Smooth muscle cell (in vitro differentiated cells): Measurements from ENCODE around the gene ADAP1. TPM values are rescaled to one million over a fixed set of nuclear protein-coding genes. Genes with fewer than 3 reads are reported as not detected.

ENCODE experiments used
- DNase-seq: peaks from one replicate; lab custom pipeline; 2025; ENCODE audit not compliant: unreplicated experiment; lab: John Stamatoyannopoulos, UW
- H2AFZ ChIP-seq: fragments of 200-600 bp; sonication (generic); 2 replicates; pipeline ENCODE4 v1.6.0; 2016; ENCODE audit warnings: antibody characterized with exemption, low read depth, mild to moderate bottlenecking
- H3F3A ChIP-seq: fragments of 200-600 bp; sonication (generic); 2 replicates; pipeline ENCODE4 v1.6.0; 2017; ENCODE audit warnings: antibody characterized with exemption, low read depth
- H3K27ac ChIP-seq: fragments of 200-600 bp; sonication (generic); 2 replicates; pipeline ENCODE4 v1.5.1; 2016; ENCODE audit warnings: low read depth, mild to moderate bottlenecking
- H3K27me3 ChIP-seq: fragments of 200-600 bp; sonication (generic); 2 replicates; pipeline ENCODE4 v1.6.1; 2016; ENCODE audit warnings: low read depth, mild to moderate bottlenecking
- H3K36me3 ChIP-seq: fragments of 200-600 bp; sonication (generic); 2 replicates; pipeline ENCODE4 v1.5.1; 2016; ENCODE audit warnings: low read depth
- H3K4me1 ChIP-seq: fragments of 200-600 bp; sonication (generic); 2 replicates; pipeline ENCODE4 v1.5.1; 2016; ENCODE audit warnings: low read depth
- H3K4me2 ChIP-seq: fragments of 200-600 bp; sonication (generic); 2 replicates; pipeline ENCODE4 v1.6.0; 2016; ENCODE audit warnings: mild to moderate bottlenecking
- H3K4me3 ChIP-seq: fragments of 200-600 bp; sonication (generic); 2 replicates; pipeline ENCODE4 v1.5.1; 2016; ENCODE audit warnings: mild to moderate bottlenecking
- H3K79me2 ChIP-seq: fragments of 200-600 bp; sonication (generic); 2 replicates; pipeline ENCODE4 v1.6.0; 2016; ENCODE audit warnings: low read depth, mild to moderate bottlenecking
- H3K9ac ChIP-seq: fragments of 200-600 bp; sonication (generic); 2 replicates; pipeline ENCODE4 v1.6.0; 2016; ENCODE audit warnings: low read depth
- H3K9me3 ChIP-seq: fragments of 200-600 bp; sonication (generic); replicated peaks from 2 replicates; pipeline ENCODE4 v1.5.1; 2016; ENCODE audit warnings: low read depth
- H4K20me1 ChIP-seq: fragments of 200-600 bp; sonication (generic); 2 replicates; pipeline ENCODE4 v1.6.0; 2016; ENCODE audit warnings: low read depth
- WGBS: methylation state at CpG from one replicate; pipeline ENCODE4 v1.1.7; 2016; ENCODE audit warnings: low lambda C conversion rate; 5-methylcytosine and 5-hydroxymethylcytosine counted together
- polyA plus RNA-seq: library from polyadenylated mRNA; unstranded; fragments of >200 nt; fragmentation: Nextera tagmentation; extraction: Ambion mirVana; gene quantifications from 2 replicates; pipeline ENCODE4 v1.2.1, GENCODE V29; 2016
- total RNA-seq: library from RNA; depleted of rRNA; stranded (reverse); fragments of >200 nt; gene quantifications from 2 replicates; pipeline ENCODE4 v1.2.3, GENCODE V29; 2014
- TF ChIP-seq, protein P1 (sequence below): fragments of 200-600 bp; sonication (generic); IDR thresholded peaks from 2 replicates; pipeline ENCODE4 v1.5.1; 2017; ENCODE audit warnings: borderline replicate concordance, mild to moderate bottlenecking, antibody characterized with exemption; ENCODE audit not compliant: insufficient read depth, poor library complexity, severe bottlenecking

ADAP1 gene
- total and polyA plus RNA-seq, 2 experiments from 2014 or later = 1.3 to 2.0 TPM

DNA sequence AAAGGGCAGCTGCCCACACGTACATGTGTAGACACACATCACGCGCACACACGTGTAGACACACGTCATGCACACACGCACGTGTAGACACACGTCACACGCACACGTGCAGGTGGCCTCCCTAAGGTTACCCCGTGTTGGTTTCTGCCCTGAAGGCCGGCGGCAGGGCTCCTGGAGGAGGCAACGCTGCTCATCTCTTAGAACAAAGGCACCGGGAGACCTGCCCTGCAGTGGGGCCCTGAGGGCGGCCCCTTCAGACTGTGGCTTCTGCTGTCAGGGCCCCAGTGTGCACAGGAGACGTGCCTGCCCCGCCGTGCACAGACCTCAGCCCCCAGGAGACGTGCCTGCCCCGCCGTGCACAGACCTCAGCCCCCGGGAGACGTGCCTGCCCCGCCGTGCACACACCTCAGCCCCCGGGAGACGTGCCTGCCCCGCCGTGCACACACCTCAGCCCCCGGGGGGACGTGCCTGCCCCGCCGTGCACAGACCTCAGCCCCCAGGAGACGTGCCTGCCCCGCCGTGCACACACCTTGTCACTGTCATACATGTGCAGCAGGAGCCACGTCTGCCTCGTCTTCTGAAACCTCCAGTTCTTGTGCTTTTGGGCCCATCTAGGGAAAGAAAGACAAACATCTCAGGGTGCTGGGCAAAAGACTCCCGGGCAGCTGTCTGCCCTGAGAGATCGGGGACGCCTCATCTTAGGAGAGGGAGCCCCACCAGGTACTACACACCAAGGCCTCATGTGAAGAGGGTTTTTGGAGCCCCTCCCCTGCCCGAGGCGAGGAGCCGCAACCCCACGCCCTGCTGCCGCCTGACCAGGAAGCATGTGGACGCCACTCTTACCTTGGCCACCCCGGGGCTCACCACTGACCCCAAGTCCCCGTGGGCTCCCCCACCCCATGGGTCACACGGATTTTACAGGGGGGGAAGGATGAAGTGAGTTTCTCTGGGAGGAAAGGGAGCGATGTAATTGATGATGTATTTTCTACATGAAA is 45.8 kb upstream of the ADAP1 start:
- no peaks in the 10 kb centered on the region for H3F3A ChIP-seq
- H3K36me3 ChIP-seq = no peaks in the 10 kb centered on the region
- H3K27me3 ChIP-seq = no peaks in the 10 kb centered on the region
- 89% methylated on average over 52 of the region's 52 CpGs for WGBS
- H3K4me1 ChIP-seq = no peaks in the 10 kb centered on the region
- no peaks in the 10 kb centered on the region for H3K9me3 ChIP-seq
- no peak overlapping the region for H3K27ac ChIP-seq
- H3K4me3 ChIP-seq = no peak overlapping the region
- no peaks in the 10 kb centered on the region for H3K79me2 ChIP-seq
- no peak overlapping the region for H3K9ac ChIP-seq
- no peak overlapping the region for H2AFZ ChIP-seq
- DNase-seq = no peak
- TF ChIP-seq, protein P1, sequence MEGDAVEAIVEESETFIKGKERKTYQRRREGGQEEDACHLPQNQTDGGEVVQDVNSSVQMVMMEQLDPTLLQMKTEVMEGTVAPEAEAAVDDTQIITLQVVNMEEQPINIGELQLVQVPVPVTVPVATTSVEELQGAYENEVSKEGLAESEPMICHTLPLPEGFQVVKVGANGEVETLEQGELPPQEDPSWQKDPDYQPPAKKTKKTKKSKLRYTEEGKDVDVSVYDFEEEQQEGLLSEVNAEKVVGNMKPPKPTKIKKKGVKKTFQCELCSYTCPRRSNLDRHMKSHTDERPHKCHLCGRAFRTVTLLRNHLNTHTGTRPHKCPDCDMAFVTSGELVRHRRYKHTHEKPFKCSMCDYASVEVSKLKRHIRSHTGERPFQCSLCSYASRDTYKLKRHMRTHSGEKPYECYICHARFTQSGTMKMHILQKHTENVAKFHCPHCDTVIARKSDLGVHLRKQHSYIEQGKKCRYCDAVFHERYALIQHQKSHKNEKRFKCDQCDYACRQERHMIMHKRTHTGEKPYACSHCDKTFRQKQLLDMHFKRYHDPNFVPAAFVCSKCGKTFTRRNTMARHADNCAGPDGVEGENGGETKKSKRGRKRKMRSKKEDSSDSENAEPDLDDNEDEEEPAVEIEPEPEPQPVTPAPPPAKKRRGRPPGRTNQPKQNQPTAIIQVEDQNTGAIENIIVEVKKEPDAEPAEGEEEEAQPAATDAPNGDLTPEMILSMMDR = no peak
- H4K20me1 ChIP-seq = peaks cover 13% of the 10 kb centered on the region
- H3K4me2 ChIP-seq = no peak overlapping the region

DNA sequence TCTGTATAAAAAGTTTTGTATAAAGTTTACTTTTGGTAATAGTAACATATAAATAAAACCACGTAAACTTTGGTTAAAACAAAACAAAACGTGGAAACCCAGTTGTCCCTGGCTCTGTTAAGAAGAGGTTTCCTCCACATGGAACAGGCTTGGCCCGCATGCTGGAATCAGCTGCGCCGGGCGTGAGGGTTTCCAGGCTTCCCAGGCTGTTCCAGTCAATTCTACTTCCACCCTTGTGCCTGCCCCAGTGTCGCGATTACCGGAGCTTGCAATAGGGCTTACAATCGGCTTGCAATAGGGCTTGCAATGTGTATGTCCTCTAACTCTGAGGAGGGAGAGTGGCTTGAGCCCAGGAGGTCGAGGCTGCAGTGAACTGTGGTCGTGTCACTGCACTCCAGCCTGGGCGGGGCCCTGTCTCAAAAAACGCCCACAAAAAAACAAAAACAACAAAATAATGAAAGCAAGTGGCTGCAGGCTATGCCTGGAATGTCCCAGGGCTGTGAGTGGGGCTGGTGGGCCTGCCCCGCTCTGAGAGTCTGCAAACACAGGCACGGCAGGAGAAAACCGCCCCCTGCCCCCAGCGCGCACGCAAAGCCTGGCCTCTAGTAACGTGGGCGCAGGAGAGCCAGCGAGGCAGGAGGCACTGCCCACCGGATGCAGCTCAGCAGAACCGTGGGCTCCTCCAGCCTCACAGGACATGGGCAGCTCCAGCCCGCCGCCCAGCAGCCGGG is 44.8 kb upstream of the ADAP1 start:
- peaks cover 7% of the 10 kb centered on the region for H4K20me1 ChIP-seq
- H3K4me2 ChIP-seq = no peak overlapping the region
- no peak overlapping the region for H3K27ac ChIP-seq
- H3K4me3 ChIP-seq = no peak overlapping the region
- no peaks in the 10 kb centered on the region for H3K9me3 ChIP-seq
- WGBS = 85% methylated on average over 28 of the region's 28 CpGs
- H3F3A ChIP-seq = no peaks in the 10 kb centered on the region
- H3K36me3 ChIP-seq = no peaks in the 10 kb centered on the region
- H2AFZ ChIP-seq = no peak overlapping the region
- no peak for DNase-seq
- H3K4me1 ChIP-seq = no peaks in the 10 kb centered on the region
- TF ChIP-seq, protein P1 = no peak
- no peaks in the 10 kb centered on the region for H3K27me3 ChIP-seq
- no peak overlapping the region for H3K9ac ChIP-seq
- H3K79me2 ChIP-seq = no peaks in the 10 kb centered on the region

DNA sequence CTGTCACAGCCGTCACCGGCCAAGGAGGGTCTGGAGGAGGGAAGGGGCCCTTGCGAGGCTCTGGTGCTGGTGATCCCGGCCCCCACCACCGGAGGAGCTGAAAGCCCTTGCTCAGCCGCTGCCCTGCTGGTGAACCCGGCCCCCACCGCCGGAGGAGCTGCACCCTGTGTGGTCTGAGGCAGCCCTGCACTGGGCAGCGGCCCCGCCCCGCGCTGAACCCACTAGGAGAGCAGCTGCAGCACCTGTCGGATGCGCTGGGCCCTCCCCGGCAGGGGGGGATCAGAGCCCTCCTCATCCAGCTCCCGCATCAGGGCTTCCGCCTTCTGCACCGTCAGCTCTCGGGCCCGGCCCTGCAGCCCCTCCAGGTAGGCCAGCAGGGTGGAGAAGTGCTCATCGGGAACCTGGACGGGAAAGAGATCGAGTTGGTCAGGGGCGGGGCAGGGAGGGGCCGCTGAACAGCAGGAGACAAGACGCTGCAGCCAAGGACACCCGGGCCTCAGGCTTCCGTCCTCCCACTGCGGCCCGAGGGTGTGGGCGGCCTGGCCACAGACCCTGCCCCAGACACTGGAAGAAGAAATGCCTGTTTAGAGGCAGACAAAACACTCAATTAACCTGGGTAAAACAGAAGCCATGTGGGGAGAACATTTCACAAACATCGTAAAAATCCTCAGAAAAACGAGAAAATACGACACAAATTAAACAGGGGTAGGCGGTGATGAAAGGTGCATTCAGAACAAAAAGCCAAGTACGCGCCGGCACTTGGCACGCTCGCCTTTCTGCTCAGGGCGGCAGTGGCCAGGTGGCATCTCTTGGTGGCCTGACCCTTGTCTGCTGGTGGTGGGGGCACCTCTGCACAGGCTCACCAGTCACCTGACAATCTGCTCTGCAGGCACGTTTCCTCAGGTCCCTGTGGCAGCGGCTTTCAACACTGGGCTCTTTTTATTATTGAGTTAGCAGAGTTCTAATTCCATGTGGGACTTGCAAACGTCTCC is 43.2 kb upstream of the ADAP1 start:
- H3K4me3 ChIP-seq = no peak overlapping the region
- no peaks in the 10 kb centered on the region for H3K36me3 ChIP-seq
- H3K4me1 ChIP-seq = no peaks in the 10 kb centered on the region
- no peaks in the 10 kb centered on the region for H3K9me3 ChIP-seq
- peaks cover 6% of the 10 kb centered on the region for H4K20me1 ChIP-seq
- H3F3A ChIP-seq = no peaks in the 10 kb centered on the region
- H3K27me3 ChIP-seq = no peaks in the 10 kb centered on the region
- no peak for DNase-seq
- H3K79me2 ChIP-seq = no peaks in the 10 kb centered on the region
- TF ChIP-seq, protein P1 = no peak
- 83% methylated on average over 45 of the region's 45 CpGs for WGBS
- H3K4me2 ChIP-seq = no peak overlapping the region
- no peak overlapping the region for H3K27ac ChIP-seq
- no peak overlapping the region for H2AFZ ChIP-seq
- no peak overlapping the region for H3K9ac ChIP-seq
